Endothelial cell of umbilical vein (primary cell): Measurements from ENCODE around the gene HS6ST2. TPM values are rescaled to one million over a fixed set of nuclear protein-coding genes. Genes with fewer than 3 reads are reported as not detected.

Experiments used
- BruUV-seq: library from RNA; stranded (reverse); fragments of 400-500 nt; replicated peaks from 2 replicates; lab custom pipeline; 2021; lab: Mats Ljungman, UMichigan
- CTCF ChIA-PET: fragments of 300-600, 350-600 bp; sonication (Branson Sonifier 250); formaldehyde crosslinking; loops from one replicate; lab custom pipeline; 2021; ENCODE audit warnings: antibody characterized with exemption, inconsistent platforms; lab: Charles Lee
- POLR2A ChIA-PET: fragments of 300-600, 350-600 bp; sonication (Branson Sonifier 250); formaldehyde crosslinking; loops from one replicate; lab custom pipeline; 2021; ENCODE audit warnings: antibody characterized with exemption, inconsistent platforms; lab: Charles Lee
- DNase-seq: peaks from one replicate; pipeline ENCODE4 v3.0.0-alpha.2; 2011; ENCODE audit warnings: low read depth, low spot score
- FAIRE-seq: peaks from 2 replicates; lab custom pipeline; 2011; peaks lifted over from hg19 to GRCh38; lab: Jason Lieb, UNC
- H2AFZ ChIP-seq: 2 replicates; pipeline ENCODE4 v1.6.0; 2012; ENCODE audit warnings: low read depth, low read length, control low read depth, inconsistent platforms
- H3K27ac ChIP-seq: 2 replicates; pipeline ENCODE4 v1.5.1; 2011; ENCODE audit warnings: low read depth, mild to moderate bottlenecking, control low read depth, low read length, moderate library complexity; ENCODE audit not compliant: insufficient read depth
- H3K27me3 ChIP-seq, 2 experiments: 2 replicates each; pipeline versions ENCODE4 v1.6.0 to v1.6.1; 2011; ENCODE audit warnings: low read length in 2 of 2, mixed read lengths in 1 of 2; ENCODE audit not compliant: control insufficient read depth in 2 of 2, insufficient read depth in 2 of 2
- H3K36me3 ChIP-seq, 2 experiments: 2 replicates in 1 of 2; 3 replicates in 1 of 2; pipeline ENCODE4 v1.5.1; 2011; ENCODE audit warnings: low read length in 2 of 2, mild to moderate bottlenecking in 1 of 2, moderate library complexity in 1 of 2; ENCODE audit not compliant: control insufficient read depth in 2 of 2, insufficient read depth in 2 of 2; ENCODE audit errors: extremely low read depth in 1 of 2
- H3K4me1 ChIP-seq: 3 replicates; pipeline ENCODE4 v1.5.1; 2011; ENCODE audit warnings: mild to moderate bottlenecking, low read length; ENCODE audit not compliant: control insufficient read depth, insufficient read depth; ENCODE audit errors: extremely low read depth
- H3K4me2 ChIP-seq: 2 replicates; pipeline ENCODE4 v1.6.1; 2011; ENCODE audit warnings: low read length, control low read depth, mixed read lengths; ENCODE audit not compliant: insufficient read depth
- H3K4me3 ChIP-seq, 3 experiments: fragments of 200-600 bp in 1 of 3; sonication (generic), shearing (Covaris generic) in 1 of 3; replicated peaks in 1 of 3; 2 replicates each; pipeline ENCODE4 v1.5.1; 2011 to 2016; ENCODE audit warnings: control low read depth in 3 of 3, low read length in 3 of 3, mild to moderate bottlenecking in 2 of 3, inconsistent platforms in 1 of 3, low read depth in 1 of 3, moderate library complexity in 1 of 3; ENCODE audit not compliant: insufficient read depth in 1 of 3
- H3K79me2 ChIP-seq: 2 replicates; pipeline ENCODE4 v1.6.0; 2012; ENCODE audit warnings: low read length, inconsistent platforms; ENCODE audit not compliant: control insufficient read depth, insufficient read depth
- H3K9ac ChIP-seq: replicated peaks from 2 replicates; pipeline ENCODE3; 2011; ENCODE audit warnings: low read length, control low read depth; ENCODE audit not compliant: insufficient read depth; ENCODE audit errors: extremely low read depth
- H3K9me1 ChIP-seq: replicated peaks from 3 replicates; pipeline ENCODE4 v1.6.0; 2011; ENCODE audit warnings: mild to moderate bottlenecking, low read length; ENCODE audit not compliant: control insufficient read depth, insufficient read depth; ENCODE audit errors: extremely low read depth
- H3K9me3 ChIP-seq: replicated peaks from 2 replicates; pipeline ENCODE4 v1.5.1; 2012; ENCODE audit warnings: low read length, inconsistent platforms; ENCODE audit not compliant: control insufficient read depth, insufficient read depth
- H4K20me1 ChIP-seq: replicated peaks from 2 replicates; pipeline ENCODE3; 2011; ENCODE audit warnings: mild to moderate bottlenecking, low read length; ENCODE audit not compliant: control insufficient read depth, insufficient read depth; ENCODE audit errors: extremely low read depth
- EZH2 ChIP-seq: IDR thresholded peaks from 2 replicates; pipeline ENCODE4 v1.6.1; 2012; ENCODE audit warnings: borderline replicate concordance, low read depth, mild to moderate bottlenecking, moderate library complexity, low read length, inconsistent platforms; ENCODE audit not compliant: severe bottlenecking
- FOS ChIP-seq: IDR thresholded peaks from 2 replicates; pipeline ENCODE4 v1.6.1; 2011; ENCODE audit warnings: mild to moderate bottlenecking, low read length, moderate library complexity, borderline replicate concordance; ENCODE audit not compliant: insufficient read depth
- GATA2 ChIP-seq: IDR thresholded peaks from 2 replicates; pipeline ENCODE4 v1.7.0; 2011; ENCODE audit warnings: low read depth, mild to moderate bottlenecking, moderate library complexity, mixed read lengths, low read length; ENCODE audit not compliant: insufficient read length, insufficient read depth
- JUN ChIP-seq: IDR thresholded peaks from 2 replicates; pipeline ENCODE4 v1.6.1; 2011; ENCODE audit warnings: borderline replicate concordance, low read depth; ENCODE audit not compliant: insufficient read length, insufficient read depth
- MYC ChIP-seq: IDR thresholded peaks from one replicate; pipeline ENCODE4 v1.6.1; 2011; ENCODE audit warnings: mild to moderate bottlenecking, low read depth, low read length
- POLR2A ChIP-seq: IDR thresholded peaks from 2 replicates; pipeline ENCODE4 v1.6.1; 2012; ENCODE audit warnings: low read depth, mild to moderate bottlenecking, control low read depth, low read length
- POLR2AphosphoS5 ChIP-seq: IDR thresholded peaks from 2 replicates; pipeline ENCODE4 v1.6.1; 2012; ENCODE audit warnings: low read depth, mild to moderate bottlenecking, control low read depth, low read length, moderate library complexity; ENCODE audit not compliant: insufficient read depth
- dilution Hi-C: fragments of 300-500 bp; cut with MboI; formaldehyde crosslinking; loops from one replicate; pipeline ENCODE4 v1.15.0; 2019; ENCODE audit warnings: low sequenced_read_pairs; ENCODE audit not compliant: extremely low pct_ligation_motif_present
- intact Hi-C: fragments of 100-400 bp; cut with micrococcal nuclease; formaldehyde crosslinking; loops from one replicate; pipeline ENCODE4 v1.10.0; 2022
- polyA plus RNA-seq, 4 experiments: library from polyadenylated mRNA; depleted of rRNA in 3 of 4; stranded (reverse) in 3 of 4; unstranded in 1 of 4; fragments of >200 nt; gene quantifications; 2 replicates each; pipeline versions ENCODE4 v1.2.1 to v1.2.3, GENCODE V29; 2011 to 2012; ENCODE audit warnings: missing spikeins in 1 of 4
- total RNA-seq: library from RNA; stranded (reverse); gene quantifications from 2 replicates; pipeline ENCODE4 v1.2.3, GENCODE V29; 2021
- TF ChIP-seq, protein P1 (sequence below), 2 donors: IDR thresholded peaks; 1 replicate in 1 of 2; 2 replicates in 1 of 2; pipeline ENCODE4 v1.5.1; 2011; ENCODE audit warnings: low read length in 2 of 2, mild to moderate bottlenecking in 2 of 2, moderate library complexity in 2 of 2, control low read depth in 1 of 2, inconsistent platforms in 1 of 2, low read depth in 1 of 2; ENCODE audit not compliant: insufficient read depth in 1 of 2; ENCODE audit errors: extremely low read depth in 1 of 2
- TF ChIP-seq, protein P2 (sequence below): IDR thresholded peaks from 2 replicates; pipeline ENCODE4 v1.6.1; 2011; ENCODE audit not compliant: insufficient read depth, insufficient read length

HS6ST2 gene
- total and polyA plus RNA-seq, 2 donors (not counting 3 experiments of a cell fraction or from before 2014, with no cell fraction given), result 0.49 to 0.84 TPM

DNA sequence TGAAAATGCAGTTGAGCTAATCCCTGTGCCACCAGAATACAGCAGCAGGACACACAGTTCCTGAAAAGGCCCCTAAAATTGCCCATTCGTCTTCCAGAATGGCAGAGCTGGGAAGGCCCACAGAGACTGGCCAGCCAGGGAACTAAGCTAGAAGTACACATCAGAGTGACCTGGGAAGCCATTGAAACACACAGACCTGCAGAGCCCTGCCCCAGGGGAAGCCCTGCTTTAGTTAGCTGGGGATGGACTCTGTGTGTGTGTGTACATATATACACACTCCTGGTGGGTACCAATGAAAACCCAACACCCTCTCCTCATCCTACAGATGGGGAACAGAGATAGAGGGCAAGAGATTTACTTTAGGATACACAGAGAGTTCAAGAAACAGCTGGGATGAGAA, 227.7 kb downstream of the HS6ST2 start:
- no peaks in the 10 kb centered on the region for H3K9me3 ChIP-seq
- no peaks in the 10 kb centered on the region for H3K4me1 ChIP-seq
- no peaks in the 10 kb centered on the region for H3K36me3 ChIP-seq
- H3K9ac ChIP-seq, result no peak overlapping the region
- CTCF ChIA-PET, result interaction anchor here (1.2 kb wide), 1 partner anchor 10 kb away, joined by 3 read pairs; no protein-coding TSS in a partner anchor
- H3K27ac ChIP-seq, result no peak overlapping the region
- H3K9me1 ChIP-seq, result no peaks in the 10 kb centered on the region
- H3K4me2 ChIP-seq, result no peak overlapping the region
- intact Hi-C loops (no loop called here), dilution Hi-C loops (no loop called here)
- no peaks in the 10 kb centered on the region for H4K20me1 ChIP-seq
- no peak for DNase-seq
- POLR2A ChIA-PET, result no interaction called here
- FAIRE-seq, result no peak
- no peak overlapping the region for H3K4me3 ChIP-seq
- no peak for TF ChIP-seq GATA2
- no peak for TF ChIP-seq JUN
- TF ChIP-seq POLR2AphosphoS5, result no peak
- TF ChIP-seq EZH2, result no peak
- TF ChIP-seq POLR2A, result no peak
- no peak for TF ChIP-seq FOS
- TF ChIP-seq, protein P1, sequence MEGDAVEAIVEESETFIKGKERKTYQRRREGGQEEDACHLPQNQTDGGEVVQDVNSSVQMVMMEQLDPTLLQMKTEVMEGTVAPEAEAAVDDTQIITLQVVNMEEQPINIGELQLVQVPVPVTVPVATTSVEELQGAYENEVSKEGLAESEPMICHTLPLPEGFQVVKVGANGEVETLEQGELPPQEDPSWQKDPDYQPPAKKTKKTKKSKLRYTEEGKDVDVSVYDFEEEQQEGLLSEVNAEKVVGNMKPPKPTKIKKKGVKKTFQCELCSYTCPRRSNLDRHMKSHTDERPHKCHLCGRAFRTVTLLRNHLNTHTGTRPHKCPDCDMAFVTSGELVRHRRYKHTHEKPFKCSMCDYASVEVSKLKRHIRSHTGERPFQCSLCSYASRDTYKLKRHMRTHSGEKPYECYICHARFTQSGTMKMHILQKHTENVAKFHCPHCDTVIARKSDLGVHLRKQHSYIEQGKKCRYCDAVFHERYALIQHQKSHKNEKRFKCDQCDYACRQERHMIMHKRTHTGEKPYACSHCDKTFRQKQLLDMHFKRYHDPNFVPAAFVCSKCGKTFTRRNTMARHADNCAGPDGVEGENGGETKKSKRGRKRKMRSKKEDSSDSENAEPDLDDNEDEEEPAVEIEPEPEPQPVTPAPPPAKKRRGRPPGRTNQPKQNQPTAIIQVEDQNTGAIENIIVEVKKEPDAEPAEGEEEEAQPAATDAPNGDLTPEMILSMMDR (IDR thresholded peaks at IDR 0.05; ENCODE audit: extremely low read depth in 1 of 2, insufficient read depth in 1 of 2, low read depth in 1 of 2, low read length in 2 of 2), result no peak
- no peak for TF ChIP-seq MYC
- TF ChIP-seq, protein P2, sequence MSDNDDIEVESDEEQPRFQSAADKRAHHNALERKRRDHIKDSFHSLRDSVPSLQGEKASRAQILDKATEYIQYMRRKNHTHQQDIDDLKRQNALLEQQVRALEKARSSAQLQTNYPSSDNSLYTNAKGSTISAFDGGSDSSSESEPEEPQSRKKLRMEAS, result no peak
- BruUV-seq, result no TSS peak
- no peaks in the 10 kb centered on the region for H3K79me2 ChIP-seq
- H3K27me3 ChIP-seq, result no peaks in the 10 kb centered on the region
- no peak overlapping the region for H2AFZ ChIP-seq
